ENCODE measurements around the gene TREML4. TPM values are rescaled to one million over a fixed set of nuclear protein-coding genes. Genes with fewer than 3 reads are reported as not detected.

Gene TREML4
- total and polyA plus RNA-seq, 8 donors: not detected

DNA sequence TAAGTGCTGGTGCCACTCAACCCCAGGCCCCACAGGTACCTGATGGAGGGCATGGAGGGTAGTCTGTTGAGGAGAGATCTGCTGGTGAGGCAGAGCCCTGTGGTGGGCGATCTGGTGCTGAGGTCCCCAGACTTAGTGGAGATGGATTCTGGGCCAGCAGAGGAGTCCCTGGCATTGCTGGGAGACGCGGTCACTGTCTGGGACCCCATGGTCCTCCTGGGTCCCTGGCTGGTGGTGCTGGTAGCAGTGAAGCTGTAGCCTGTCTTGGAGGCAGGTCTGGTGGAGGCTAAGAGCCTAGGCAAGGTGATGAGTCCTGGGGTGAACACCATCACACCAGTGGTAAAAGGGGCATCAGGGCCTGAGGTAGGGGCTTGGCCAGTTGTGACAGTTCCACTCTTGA is 33.8 kb upstream of the TREML4 start:
- WGBS, 5 donors: 90 to 100% (median 95%) methylated on average over 2 to 3 of the region's 3 CpGs
- TF ChIP-seq POLR2A (IDR thresholded peaks at IDR 0.05) (no peak), EP300 (IDR thresholded peaks at IDR 0.05) (no peak), POLR2AphosphoS5 (IDR thresholded peaks at IDR 0.05) (no peak)
- TF ChIP-seq, protein P1, sequence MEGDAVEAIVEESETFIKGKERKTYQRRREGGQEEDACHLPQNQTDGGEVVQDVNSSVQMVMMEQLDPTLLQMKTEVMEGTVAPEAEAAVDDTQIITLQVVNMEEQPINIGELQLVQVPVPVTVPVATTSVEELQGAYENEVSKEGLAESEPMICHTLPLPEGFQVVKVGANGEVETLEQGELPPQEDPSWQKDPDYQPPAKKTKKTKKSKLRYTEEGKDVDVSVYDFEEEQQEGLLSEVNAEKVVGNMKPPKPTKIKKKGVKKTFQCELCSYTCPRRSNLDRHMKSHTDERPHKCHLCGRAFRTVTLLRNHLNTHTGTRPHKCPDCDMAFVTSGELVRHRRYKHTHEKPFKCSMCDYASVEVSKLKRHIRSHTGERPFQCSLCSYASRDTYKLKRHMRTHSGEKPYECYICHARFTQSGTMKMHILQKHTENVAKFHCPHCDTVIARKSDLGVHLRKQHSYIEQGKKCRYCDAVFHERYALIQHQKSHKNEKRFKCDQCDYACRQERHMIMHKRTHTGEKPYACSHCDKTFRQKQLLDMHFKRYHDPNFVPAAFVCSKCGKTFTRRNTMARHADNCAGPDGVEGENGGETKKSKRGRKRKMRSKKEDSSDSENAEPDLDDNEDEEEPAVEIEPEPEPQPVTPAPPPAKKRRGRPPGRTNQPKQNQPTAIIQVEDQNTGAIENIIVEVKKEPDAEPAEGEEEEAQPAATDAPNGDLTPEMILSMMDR (IDR thresholded peaks at IDR 0.05): no peak

GRCh38 chr6:41197234-41197633 is 30.9 kb upstream of the TREML4 start:
- H3K4me1 ChIP-seq: peaks cover 0 to 22% (median 6%) of the 10 kb centered on the region in 4 donors
- no peak overlapping the region for H3K27ac ChIP-seq
- intact Hi-C loops (cut with DNase I; ENCODE audit: low total_unique reads): no loop called here
- H3K27me3 ChIP-seq: peaks cover 0 to 24% (median 0%) of the 10 kb centered on the region in 3 donors
- TF ChIP-seq EP300 (IDR thresholded peaks at IDR 0.05) (no peak), POLR2AphosphoS5 (IDR thresholded peaks at IDR 0.05) (no peak)
- TF ChIP-seq, protein P1 (IDR thresholded peaks at IDR 0.05): no peak
- no peak overlapping the region for H3K4me3 ChIP-seq
- WGBS, 5 donors: 92 to 95% (median 94%) methylated on average over 3 of the region's 3 CpGs
- H3K9me3 ChIP-seq: no peaks in the 10 kb centered on the region
- DNase-seq: no peak
- H3K36me3 ChIP-seq: no peaks in the 10 kb centered on the region

More for the DNA sequence above, 33.8 kb upstream of the TREML4 start:
- H3K4me3 ChIP-seq: no peak overlapping the region
- peaks cover 0 to 1% (median 0%) of the 10 kb centered on the region in 4 donors for H3K4me1 ChIP-seq
- intact Hi-C loops (cut with DNase I; ENCODE audit: low total_unique reads): no loop called here
- no peak overlapping the region for H3K27ac ChIP-seq
- DNase-seq: no peak
- no peaks in the 10 kb centered on the region for H3K36me3 ChIP-seq
- H3K27me3 ChIP-seq: peaks cover 0 to 41% (median 0%) of the 10 kb centered on the region in 3 donors
- H3K9me3 ChIP-seq: peaks cover 0 to 13% (median 10%) of the 10 kb centered on the region in 4 donors

GRCh38 chr6:41199552-41200246 is 28.4 kb upstream of the TREML4 start:
- 66 to 90% (median 76%) methylated on average over 1 of the region's 1 CpG for WGBS, 5 donors
- H3K4me3 ChIP-seq: no peak overlapping the region
- peak overlapping the region in 3 of 5 donors; percentile 29 to 85 (median 79) for H3K27ac ChIP-seq
- no peak for DNase-seq
- TF ChIP-seq POLR2A (IDR thresholded peaks at IDR 0.05) (no peak), EP300 (IDR thresholded peaks at IDR 0.05) (no peak), POLR2AphosphoS5 (IDR thresholded peaks at IDR 0.05) (no peak)
- TF ChIP-seq, protein P1 (IDR thresholded peaks at IDR 0.05): no peak
- no peaks in the 10 kb centered on the region for H3K36me3 ChIP-seq
- H3K4me1 ChIP-seq: peaks cover 0 to 22% (median 6%) of the 10 kb centered on the region in 4 donors
- H3K9me3 ChIP-seq: no peaks in the 10 kb centered on the region
- H3K27me3 ChIP-seq: peaks cover 0 to 6% (median 0%) of the 10 kb centered on the region in 3 donors
- intact Hi-C loops (cut with DNase I; ENCODE audit: low total_unique reads): no loop called here

DNA sequence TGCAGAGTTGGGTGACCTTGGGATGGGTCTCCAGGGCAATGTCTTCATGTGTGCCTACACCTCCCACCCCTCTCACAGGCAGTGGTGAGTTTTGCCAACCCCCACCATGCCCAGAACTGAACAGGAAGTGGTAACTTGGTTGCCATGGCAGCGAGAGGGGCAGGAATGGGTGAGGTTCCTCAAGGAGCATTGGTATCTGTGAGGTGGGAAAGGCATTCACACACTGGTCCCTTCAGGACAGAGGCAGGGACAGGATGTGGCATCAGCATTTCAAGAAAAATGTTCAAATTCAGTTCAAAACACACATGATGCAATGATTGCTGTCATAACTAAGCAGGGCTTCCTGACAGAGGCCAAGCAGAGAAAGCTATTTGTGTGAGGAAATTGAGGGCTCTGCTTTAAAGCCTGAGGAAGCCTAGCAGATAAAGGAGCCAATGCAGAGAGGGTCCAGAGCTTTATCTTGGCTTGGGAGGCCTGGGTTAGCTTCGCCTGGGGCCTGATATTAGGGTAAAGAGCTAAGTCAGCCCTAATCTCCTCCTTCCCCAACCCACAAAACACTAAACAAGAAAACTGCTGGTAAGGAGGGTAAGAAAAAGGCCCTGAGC is 27.8 kb upstream of the TREML4 start:
- peak; percentile 34 to 63 for DNase-seq
- Histone ChIP-seq H3K4me3 (no peak overlapping the region), H3K27me3 (peaks cover 0 to 5% (median 0%) of the 10 kb centered on the region in 3 donors), H3K4me1 (peaks cover 0 to 22% (median 6%) of the 10 kb centered on the region in 4 donors), H3K27ac (peak overlapping the region in 4 of 5 donors; percentile 20 to 85 (median 54)), H3K36me3 (no peaks in the 10 kb centered on the region), H3K9me3 (no peaks in the 10 kb centered on the region)
- TF ChIP-seq, protein P1 (IDR thresholded peaks at IDR 0.05): no peak
- TF ChIP-seq POLR2AphosphoS5 (IDR thresholded peaks at IDR 0.05): peak in 1 of 3 donors; percentile 34
- no peak for TF ChIP-seq EP300 (IDR thresholded peaks at IDR 0.05)
- intact Hi-C loops (cut with DNase I; ENCODE audit: low total_unique reads): no loop called here
- WGBS, 5 donors: 68 to 82% (median 70%) methylated on average over 2 of the region's 2 CpGs
